GM18870 (cell line): Measurements from ENCODE around the gene WWTR1.

ENCODE experiments used
- ATAC-seq: cut with Tn5 transposase; IDR thresholded peaks from one replicate; pipeline ENCODE4 v1.9.1; 2021; ENCODE audit warnings: moderate library complexity; ENCODE audit not compliant: unreplicated experiment

Gene WWTR1

DNA sequence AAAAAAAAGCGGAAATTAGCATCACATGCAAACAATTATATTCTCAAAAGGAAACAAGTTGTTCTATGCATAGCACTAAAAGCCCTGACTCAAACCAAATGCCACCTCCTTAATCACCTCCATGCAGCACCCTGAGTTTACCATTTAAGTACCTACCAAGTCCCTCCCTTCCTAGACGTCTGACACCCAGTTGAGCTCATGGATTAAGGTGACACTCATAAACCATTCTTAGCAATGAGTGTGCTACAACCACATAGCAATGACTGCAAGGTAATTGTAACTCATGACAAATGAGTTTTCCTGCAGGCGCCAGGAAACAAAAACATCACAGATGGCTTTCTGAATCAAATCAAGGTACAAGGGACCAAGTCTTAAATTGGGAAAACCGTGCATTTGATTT is 32.0 kb downstream of the WWTR1 start:
- ATAC-seq = no peak

DNA sequence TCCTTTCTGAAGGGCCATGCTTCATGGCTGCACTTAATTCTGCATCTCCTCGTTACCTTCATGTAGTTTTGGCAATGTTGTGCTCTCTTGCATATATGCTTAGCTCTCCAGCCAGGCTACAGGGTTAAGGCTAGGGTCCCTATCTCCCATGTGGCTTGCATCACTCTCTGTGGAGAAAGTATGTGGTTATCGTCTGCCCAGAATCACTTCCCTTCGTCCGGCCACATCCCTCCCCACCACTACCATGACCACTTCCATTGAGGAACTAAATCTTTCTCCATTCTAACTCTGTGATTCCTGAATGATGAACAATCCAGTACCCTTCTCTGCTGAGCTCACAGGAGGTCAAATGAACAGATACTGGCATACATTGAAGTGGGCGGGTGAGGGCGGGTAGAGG is 34.0 kb downstream of the WWTR1 start:
- no peak for ATAC-seq

GRCh38 chr3:149621218-149622005 is 36.4 kb downstream of the WWTR1 start:
- peak; percentile 66 for ATAC-seq

DNA sequence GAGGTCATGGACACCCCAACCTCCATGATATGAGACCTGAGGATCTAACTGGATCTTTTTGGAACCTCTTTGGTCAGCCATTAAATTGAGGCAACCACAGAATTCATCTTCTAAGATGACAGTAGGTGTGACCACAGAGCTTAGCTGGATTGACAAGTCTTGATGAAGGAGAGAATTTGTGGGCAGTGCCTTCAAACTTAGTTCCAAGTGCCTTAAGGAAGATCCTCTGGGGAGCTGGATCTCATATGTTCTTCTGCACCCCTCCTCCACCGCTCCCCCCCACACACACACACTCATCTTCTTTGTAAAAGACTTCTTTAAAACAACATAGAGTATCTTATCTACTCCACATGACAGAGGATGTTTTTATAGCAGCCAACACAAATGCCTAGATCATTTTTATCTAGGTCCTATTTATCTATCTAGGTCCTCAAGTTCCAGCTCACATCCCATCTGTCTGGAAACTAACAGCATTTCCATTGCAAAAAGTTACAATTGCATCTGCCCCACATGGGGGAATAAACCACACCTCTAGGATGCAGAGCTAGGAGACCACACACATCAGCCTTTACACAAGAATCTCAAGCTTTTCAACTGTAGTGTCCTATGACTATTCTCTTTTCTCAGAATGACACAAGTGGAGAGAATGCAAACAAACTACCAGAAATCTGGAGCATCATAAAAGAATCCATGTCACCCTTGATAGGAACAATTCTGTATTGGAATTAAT is 37.4 kb downstream of the WWTR1 start:
- peak; percentile 75 for ATAC-seq

GRCh38 chr3:149619136-149619535 is 38.7 kb downstream of the WWTR1 start:
- no peak for ATAC-seq

DNA sequence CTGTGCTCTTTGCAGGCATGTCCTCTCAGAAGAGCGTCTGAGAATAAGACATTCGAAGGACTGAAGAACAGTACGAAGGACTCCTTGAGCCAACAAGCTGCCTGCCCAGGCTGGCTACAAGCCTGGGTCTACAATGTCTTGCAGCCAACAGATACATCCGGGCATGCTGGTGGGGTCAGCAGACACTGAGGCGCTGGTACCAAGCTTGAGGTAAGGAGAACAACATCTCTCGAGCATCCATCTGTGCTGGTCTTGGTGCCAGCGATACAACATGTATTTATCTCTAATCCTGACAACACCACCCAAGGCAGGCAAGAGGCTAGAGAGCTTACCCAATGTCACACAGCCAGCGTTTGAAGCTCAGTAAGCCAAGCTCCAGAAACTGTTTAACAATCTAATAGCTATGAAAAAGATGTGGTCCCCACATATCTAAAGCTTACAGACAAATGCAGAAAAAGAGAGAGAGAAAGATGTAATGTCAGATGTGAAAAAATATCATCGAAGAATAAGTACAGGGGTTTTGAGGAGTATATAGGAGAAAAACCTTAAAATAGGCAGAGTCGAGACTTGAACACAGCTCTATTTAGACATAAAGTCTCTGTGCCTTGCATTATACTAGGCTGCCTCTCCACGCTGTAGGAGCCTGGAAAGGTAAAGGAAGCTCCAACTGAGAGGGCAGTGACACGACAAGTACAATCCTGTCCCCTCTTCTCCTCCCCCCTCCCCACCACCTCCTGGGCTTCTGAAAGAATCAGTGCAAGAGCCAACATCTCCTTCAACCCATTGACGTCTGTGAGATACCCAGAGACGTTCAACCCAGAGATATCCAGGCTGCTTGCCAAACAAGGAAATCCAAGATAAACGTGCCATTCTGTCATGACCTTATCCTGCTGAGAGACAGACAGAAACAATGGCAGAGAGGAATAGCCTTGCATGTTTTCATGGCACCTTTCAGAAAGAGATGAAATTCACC is 39.4 kb downstream of the WWTR1 start:
- ATAC-seq = no peak

GRCh38 chr3:149615731-149616221 is 42.0 kb downstream of the WWTR1 start:
- no peak for ATAC-seq

- ATAC-seq = no peak
Observed at GRCh38 chr3:149613988-149614387, 43.8 kb downstream of the WWTR1 start.

DNA sequence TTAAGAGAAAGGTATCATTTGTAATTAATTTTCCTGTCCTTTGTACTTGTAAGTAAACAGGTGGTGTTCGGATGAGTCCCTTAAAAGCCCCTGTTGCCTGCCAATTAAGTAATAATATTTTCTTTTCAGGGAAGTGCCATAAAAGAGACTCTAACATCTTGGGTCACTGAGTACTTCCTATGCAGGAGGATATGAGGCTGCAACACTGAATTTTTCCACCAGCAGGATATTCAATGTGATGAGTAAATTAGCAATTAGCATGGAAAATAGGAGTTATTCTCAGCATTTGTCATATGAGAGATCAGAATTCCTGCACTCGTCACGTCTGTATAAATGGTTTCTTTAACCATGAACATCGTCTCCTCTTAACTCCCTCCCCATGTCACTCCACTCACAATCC is 45.4 kb downstream of the WWTR1 start:
- ATAC-seq = no peak

DNA sequence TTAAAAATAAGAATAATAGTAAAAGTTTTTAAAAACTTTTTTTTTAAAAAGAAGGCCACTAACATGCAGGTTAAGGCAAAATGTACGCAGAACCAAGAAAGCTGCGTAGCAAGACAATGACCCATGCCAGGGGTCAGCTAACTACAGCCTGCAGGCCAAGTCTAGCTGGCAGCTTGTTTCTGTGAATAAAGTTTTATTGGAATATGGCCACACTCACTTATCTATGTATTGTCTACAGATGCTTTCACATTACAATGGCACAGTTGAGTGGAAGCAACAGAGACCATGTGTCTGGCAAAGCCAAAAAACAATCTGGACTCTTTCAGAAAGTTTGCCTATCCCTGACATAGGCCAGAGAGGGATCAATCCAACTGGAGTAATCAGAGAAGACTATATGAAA is 46.7 kb downstream of the WWTR1 start:
- ATAC-seq = no peak

DNA sequence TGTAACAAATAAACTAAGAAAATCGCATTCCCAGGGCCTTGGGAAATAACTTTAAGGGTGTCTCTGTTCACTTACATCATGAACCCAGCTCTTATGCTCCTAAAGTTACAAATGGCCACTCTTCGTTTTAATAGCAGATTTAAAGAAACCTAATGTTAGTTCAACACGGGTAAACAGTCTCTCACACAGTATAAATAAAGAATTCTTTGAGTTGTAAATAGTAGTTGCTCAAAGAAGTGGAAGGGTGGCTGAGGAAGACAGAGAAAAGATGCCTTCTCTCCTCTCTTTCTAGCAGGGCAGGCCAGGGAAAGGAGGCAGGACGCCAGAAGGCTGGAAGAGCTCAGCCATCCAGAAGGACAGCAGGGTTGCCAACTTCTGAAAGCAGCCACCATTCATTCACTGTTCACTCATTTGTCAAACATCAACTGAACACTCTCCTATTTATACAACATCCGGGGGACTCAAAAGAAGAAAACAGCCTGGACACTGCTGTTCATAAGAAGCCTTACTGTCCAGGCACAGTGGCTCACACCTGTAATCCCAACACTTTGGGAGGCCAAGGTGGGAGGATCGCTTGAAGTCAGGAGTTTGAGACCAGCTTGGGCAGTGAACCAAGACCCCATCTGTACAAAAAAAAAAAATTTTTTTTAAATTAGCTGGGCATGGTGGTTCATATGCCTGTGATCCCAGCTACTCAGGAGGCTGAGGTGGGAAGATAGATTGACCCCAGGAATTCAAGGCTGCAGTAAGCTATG is 47.3 kb downstream of the WWTR1 start:
- no peak for ATAC-seq

DNA sequence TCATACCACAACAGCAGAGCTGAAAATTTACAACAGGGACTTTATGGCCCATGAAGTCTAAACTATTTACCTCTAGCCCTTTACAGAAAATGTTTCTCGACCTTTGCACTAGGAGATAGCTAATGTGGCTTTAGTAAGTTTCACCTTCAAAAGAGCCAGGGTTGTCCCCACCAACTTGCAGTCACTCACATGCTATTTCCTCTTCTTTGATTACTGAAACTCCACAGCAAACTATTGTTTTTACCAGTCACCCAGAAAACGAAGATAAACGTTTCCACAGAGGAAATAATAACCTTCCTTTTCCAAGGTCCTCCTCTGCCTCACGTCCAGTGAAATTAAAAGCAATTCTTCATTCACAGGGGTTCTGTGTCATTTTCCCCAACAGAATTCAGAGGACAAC is 48.2 kb downstream of the WWTR1 start:
- ATAC-seq = peak; percentile 97

DNA sequence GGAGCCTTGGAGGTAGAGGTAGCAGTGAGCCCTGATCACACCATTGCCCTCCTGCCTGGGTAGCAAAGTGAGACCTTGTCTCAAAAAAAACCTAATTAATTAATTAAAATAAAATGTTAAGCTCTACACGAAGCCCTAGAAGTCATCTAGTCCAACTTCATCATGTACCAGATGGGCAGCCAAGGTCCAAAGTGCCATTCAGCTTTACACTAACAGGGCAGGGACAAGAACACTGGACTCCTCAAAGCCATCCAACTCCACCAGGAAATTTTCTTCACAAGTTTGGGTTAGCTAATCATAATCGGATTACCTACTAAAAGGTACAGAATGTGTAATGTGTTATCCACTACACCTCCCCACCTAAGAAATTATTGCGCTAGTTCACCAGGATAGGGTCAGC is 48.8 kb downstream of the WWTR1 start:
- no peak for ATAC-seq

- no peak for ATAC-seq
Observed at GRCh38 chr3:149605902-149606301, 51.9 kb downstream of the WWTR1 start.

- ATAC-seq = no peak
Observed at GRCh38 chr3:149604125-149604875, 53.5 kb downstream of the WWTR1 start.

GRCh38 chr3:149603126-149604074 is 54.4 kb downstream of the WWTR1 start:
- no peak for ATAC-seq

DNA sequence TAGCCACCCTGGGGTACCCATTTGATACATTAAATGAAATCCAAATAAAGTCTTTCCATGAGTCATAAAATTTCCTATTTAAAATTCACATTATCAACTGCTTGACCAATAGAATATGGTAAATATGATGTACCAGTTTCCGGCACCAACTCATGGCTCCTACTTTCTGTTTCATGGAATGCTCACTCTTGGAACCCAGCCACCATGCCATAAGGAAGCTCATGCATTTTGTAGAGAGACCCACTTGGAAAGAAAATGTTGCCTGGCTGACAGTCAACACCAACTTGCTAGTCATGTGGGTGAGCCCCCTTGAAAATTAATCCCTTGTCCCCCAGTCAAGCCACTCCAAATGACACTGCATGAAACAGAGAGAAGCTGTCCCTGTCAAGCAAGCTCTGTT is 57.2 kb downstream of the WWTR1 start:
- no peak for ATAC-seq

DNA sequence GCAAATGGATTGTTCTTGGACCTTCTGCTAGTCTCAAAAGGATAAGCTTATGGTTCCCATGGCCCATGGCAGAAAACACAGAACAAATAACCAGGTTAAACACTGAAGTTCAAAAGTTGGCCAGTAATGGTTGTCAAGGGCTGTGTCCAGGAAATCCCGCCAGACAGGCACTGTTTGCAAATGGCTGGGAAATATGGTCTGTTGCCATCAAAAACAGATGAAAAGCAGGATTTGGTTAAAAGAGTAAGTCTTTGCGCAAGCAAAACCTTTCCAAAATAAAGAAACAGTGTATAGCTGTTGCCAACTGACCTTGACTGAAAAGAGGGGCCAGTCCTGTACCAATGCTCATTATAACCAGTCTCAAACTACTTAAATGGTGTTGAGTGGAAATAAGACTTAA is 58.6 kb downstream of the WWTR1 start:
- ATAC-seq = no peak
